Ishikawa (cell line): ENCODE data around the gene AHSP.

Experiments used
- CREB1 ChIP-seq: IDR thresholded peaks from 2 replicates; pipeline ENCODE4 v1.6.1; 2012; ENCODE audit warnings: low read depth
- EGR1 ChIP-seq: IDR thresholded peaks from 2 replicates; pipeline ENCODE4 v1.6.1; 2012
- EP300 ChIP-seq: IDR thresholded peaks from 2 replicates; pipeline ENCODE4 v1.6.1; 2012; ENCODE audit warnings: borderline replicate concordance
- FOXM1 ChIP-seq: IDR thresholded peaks from 2 replicates; pipeline ENCODE4 v1.6.1; 2012; ENCODE audit warnings: low read depth, borderline replicate concordance
- NFIC ChIP-seq: IDR thresholded peaks from 2 replicates; pipeline ENCODE4 v1.6.1; 2012
- RAD21 ChIP-seq: IDR thresholded peaks from 2 replicates; pipeline ENCODE4 v1.6.1; 2012; ENCODE audit warnings: low read depth
- TAF1 ChIP-seq: IDR thresholded peaks from 2 replicates; pipeline ENCODE4 v1.6.1; 2012; ENCODE audit warnings: low read depth, mild to moderate bottlenecking
- TCF12 ChIP-seq: IDR thresholded peaks from 2 replicates; pipeline ENCODE4 v1.6.1; 2012; ENCODE audit warnings: low read depth
- TEAD4 ChIP-seq: IDR thresholded peaks from 2 replicates; pipeline ENCODE4 v1.6.1; 2012
- YY1 ChIP-seq: IDR thresholded peaks from 2 replicates; pipeline ENCODE4 v1.6.1; 2012; ENCODE audit warnings: low read depth
- ZBTB7A ChIP-seq: IDR thresholded peaks from 2 replicates; pipeline ENCODE4 v1.6.1; 2012; ENCODE audit warnings: low read depth
- TF ChIP-seq, protein P1 (sequence below): IDR thresholded peaks from 2 replicates; pipeline ENCODE4 v1.6.1; 2012; ENCODE audit warnings: low read depth, mild to moderate bottlenecking
- TF ChIP-seq, protein P2 (sequence below): IDR thresholded peaks from 2 replicates; pipeline ENCODE4 v1.6.1; 2012
- TF ChIP-seq, protein P3 (sequence below): IDR thresholded peaks from 2 replicates; pipeline ENCODE4 v1.6.1; 2012

GRCh38 chr16:31531096-31531495 lies 3.4 kb downstream of the AHSP start:
- TF ChIP-seq, protein P1, sequence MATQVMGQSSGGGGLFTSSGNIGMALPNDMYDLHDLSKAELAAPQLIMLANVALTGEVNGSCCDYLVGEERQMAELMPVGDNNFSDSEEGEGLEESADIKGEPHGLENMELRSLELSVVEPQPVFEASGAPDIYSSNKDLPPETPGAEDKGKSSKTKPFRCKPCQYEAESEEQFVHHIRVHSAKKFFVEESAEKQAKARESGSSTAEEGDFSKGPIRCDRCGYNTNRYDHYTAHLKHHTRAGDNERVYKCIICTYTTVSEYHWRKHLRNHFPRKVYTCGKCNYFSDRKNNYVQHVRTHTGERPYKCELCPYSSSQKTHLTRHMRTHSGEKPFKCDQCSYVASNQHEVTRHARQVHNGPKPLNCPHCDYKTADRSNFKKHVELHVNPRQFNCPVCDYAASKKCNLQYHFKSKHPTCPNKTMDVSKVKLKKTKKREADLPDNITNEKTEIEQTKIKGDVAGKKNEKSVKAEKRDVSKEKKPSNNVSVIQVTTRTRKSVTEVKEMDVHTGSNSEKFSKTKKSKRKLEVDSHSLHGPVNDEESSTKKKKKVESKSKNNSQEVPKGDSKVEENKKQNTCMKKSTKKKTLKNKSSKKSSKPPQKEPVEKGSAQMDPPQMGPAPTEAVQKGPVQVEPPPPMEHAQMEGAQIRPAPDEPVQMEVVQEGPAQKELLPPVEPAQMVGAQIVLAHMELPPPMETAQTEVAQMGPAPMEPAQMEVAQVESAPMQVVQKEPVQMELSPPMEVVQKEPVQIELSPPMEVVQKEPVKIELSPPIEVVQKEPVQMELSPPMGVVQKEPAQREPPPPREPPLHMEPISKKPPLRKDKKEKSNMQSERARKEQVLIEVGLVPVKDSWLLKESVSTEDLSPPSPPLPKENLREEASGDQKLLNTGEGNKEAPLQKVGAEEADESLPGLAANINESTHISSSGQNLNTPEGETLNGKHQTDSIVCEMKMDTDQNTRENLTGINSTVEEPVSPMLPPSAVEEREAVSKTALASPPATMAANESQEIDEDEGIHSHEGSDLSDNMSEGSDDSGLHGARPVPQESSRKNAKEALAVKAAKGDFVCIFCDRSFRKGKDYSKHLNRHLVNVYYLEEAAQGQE, result no peak
- TF ChIP-seq TAF1, result no peak
- no peak for TF ChIP-seq ZBTB7A
- TF ChIP-seq FOXM1, result no peak
- TF ChIP-seq, protein P2, sequence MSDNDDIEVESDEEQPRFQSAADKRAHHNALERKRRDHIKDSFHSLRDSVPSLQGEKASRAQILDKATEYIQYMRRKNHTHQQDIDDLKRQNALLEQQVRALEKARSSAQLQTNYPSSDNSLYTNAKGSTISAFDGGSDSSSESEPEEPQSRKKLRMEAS, result no peak
- no peak for TF ChIP-seq CREB1
- no peak for TF ChIP-seq EGR1
- TF ChIP-seq YY1, result no peak
- no peak for TF ChIP-seq EP300
- TF ChIP-seq RAD21, result no peak
- TF ChIP-seq, protein P3, sequence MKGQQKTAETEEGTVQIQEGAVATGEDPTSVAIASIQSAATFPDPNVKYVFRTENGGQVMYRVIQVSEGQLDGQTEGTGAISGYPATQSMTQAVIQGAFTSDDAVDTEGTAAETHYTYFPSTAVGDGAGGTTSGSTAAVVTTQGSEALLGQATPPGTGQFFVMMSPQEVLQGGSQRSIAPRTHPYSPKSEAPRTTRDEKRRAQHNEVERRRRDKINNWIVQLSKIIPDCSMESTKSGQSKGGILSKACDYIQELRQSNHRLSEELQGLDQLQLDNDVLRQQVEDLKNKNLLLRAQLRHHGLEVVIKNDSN, result no peak
- TF ChIP-seq TEAD4, result no peak
- TF ChIP-seq TCF12, result no peak
- no peak for TF ChIP-seq NFIC
